NCI-H2171 (cell line): ENCODE measurements around the gene GUCA1A.
"Not testable (repeated sequence)": the region's sequence is repeated elsewhere in the genome, so short reads cannot be mapped to it uniquely, and the experiment has no call there.

Experiments
- DNase-seq: peaks from one replicate; lab custom pipeline; 2025; lab: John Stamatoyannopoulos, UW

Gene GUCA1A

GRCh38 chr6:42177514-42178364 is 4.6 kb downstream of the GUCA1A start:
- DNase-seq, result no peak

GRCh38 chr6:42179261-42179944 is 6.2 kb downstream of the GUCA1A start:
- no peak for DNase-seq

DNA sequence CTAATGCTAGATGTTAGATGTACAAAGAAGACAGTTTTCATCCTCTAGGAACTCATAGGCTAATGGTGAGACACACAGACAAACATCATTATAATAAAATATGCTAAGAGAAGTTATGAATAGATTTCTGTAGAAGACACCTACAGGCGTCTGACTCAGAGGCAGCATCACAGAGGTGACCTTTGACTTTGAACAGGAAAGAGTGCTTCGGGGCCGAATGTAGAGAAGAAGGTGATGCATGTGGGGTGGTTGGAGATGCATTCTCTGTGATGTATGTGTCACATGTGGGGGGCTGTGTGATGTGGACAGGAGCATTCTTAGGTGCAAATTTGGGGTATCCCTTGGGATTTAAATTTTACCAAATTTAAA is 6.8 kb downstream of the GUCA1A start:
- no peak for DNase-seq

DNA sequence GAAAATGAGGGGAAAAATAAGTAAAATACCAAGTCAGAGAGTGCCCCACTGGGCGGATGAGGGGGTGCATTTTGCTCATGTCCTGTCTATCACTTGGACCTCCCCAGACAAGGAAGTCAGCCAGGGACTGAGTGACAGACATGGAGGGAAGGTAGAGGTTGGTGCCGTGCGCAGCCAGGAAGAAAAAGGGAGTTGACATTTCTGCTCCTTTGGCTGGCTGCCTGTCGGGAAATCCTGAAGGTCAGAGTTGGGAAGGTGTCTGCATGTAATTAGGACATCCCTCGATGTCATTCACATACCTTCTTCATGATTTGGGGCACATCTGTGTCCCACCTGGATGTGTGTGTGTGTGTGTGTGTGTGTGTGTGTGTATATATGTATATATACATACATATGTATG is 8.9 kb downstream of the GUCA1A start:
- no peak for DNase-seq

DNA sequence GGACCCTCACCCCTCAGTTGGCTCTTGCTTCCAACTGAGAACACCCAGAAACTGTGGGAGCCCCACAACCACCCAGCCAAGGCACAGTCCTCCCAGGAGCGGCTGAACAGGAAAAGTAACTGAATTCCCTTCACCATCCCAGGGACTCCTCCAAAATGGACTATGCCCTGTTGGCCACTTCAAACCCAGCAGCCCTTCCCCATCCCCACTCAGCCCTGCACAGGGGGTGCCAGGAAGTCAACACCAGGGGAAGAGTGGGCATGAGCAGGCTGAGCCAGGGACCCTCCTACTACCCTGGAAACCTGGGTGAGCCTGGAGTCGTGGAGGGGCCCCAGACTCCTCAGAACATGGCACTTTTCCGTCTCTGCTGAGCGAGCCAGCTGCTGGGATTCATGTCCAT is 11.3 kb downstream of the GUCA1A start:
- DNase-seq, result no peak

DNA sequence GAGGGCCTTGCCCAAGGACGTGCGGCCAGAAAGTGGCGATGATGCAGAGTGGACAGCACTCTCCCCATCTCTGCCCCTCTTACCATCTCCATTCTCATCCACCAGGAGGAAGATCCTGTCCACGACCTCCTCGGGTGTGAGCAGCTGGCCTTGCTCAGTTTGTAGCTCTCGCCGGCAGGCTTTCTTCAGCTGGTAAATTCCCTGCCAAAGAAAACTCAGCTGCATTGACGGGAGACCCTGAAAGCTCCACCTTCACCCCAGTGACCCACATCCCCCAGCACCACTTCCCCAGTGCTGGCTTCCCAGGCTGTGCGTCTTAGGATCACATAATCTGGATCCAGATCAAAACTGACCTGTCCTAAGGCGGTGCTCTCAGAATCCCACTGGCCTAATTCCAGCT is 12.4 kb downstream of the GUCA1A start:
- no peak for DNase-seq

DNA sequence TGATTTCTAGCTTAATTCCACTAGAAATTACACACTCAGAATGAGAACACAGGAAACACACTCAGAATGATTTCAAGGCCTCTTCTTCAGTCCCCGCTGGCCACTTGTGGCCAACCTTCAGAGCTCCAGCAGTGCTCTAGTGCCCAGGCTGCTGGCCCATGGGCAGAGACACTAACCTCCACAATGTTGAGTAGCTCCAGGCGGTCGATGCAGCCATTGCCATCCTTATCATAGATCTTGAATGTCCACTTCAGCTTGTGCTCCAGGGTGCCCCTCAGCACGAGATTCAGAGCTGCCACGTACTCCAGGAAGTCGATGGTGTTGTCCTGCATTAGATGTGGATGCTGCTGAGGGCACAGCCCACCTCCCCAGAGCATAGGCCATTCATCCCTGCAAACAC is 15.2 kb downstream of the GUCA1A start:
- no peak for DNase-seq

- DNase-seq, result no peak
Measured at GRCh38 chr6:42190554-42191183, 17.5 kb downstream of the GUCA1A start.

DNA sequence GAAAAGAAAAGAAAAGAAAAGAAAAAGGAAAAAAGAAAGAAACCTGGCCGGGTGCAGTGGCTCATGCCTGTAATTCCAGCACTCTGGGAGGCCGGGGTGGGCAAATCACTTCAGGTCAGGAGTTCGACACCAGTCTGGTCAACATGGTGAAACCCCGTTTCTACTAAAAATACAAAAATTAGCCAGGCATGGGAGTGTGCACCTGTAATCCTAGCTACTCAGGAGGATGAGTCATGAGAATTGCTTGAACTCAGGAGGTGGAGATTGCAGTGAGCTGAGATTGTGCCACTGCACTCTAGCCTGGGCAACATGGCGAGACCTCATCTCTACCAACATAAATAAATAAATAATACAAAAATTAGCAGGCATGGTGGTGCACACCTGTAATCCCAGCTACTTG is 19.2 kb downstream of the GUCA1A start:
- DNase-seq, result not testable (repeated sequence)

- DNase-seq, result no peak
Measured at GRCh38 chr6:42193491-42193894, 20.3 kb downstream of the GUCA1A start.

DNA sequence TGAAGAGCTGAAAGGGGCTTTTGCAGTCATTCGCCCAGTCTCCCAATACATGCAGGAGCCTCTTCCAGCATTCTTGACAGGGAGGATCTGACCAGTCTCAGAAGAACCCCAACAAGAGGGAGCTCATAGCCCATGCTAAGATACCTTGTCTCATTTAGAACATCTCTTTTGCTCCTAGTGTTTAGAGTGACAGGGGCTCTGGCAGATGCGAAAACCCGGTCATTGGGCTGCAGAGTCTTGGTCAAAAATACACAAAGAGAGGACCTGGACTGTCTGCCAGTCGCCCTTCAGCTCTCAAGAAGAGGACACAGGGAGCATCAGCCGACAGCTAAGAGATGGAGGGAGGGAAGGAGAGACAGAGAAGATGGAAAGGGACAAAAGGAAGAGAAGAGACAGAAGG is 20.9 kb downstream of the GUCA1A start:
- DNase-seq, result no peak

DNA sequence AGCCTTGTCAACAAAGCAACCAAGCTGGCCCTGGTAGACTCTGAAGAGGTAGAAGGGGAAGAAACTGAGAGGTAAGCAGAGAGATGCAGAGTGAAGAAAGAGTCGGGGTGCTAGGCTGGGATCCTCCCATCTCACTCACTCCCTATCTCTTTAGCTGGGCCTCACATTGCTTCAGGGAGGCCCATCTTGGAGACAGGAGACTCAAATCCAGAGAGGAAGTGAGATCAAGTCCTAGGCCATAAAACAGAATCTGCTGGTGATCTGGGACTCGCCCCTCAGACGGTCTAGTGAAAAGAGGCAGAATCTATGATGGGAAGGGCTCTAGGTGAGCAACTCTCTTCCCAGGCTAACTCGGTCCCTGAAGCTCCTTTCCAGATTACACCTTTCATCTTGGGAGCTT is 22.3 kb downstream of the GUCA1A start:
- DNase-seq, result no peak

- DNase-seq, result peak; percentile 36
Measured at GRCh38 chr6:42197555-42198362, 24.6 kb downstream of the GUCA1A start.

- no peak for DNase-seq
Measured at GRCh38 chr6:42199106-42199981, 26.2 kb downstream of the GUCA1A start.

- DNase-seq, result no peak
Measured at GRCh38 chr6:42200035-42200434, 26.9 kb downstream of the GUCA1A start.

- no peak for DNase-seq
Measured at GRCh38 chr6:42201382-42201781, 28.2 kb downstream of the GUCA1A start.

- not testable (repeated sequence) for DNase-seq
Measured at GRCh38 chr6:42202131-42202915, 29.2 kb downstream of the GUCA1A start.

DNA sequence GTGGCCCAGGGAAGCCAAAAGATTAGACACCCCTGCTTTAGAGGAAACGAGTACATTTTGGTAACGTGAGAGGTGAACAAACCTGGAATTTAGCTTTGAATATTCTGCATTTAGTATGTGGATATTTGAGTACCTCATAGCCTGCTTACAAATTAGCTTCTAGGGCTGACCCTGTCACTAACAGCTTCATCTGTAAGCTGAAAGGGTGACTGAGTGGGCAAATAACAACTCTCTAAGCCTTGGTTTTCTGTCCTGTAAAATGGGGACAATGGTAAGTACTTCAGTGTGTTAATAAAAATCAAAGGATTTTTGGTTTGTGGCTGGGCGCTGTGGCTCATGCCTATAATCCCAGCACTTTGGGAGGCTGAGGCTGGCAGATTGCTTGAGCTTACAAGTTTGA is 30.0 kb downstream of the GUCA1A start:
- DNase-seq, result no peak

- DNase-seq, result no peak
Measured at GRCh38 chr6:42204768-42205282, 31.7 kb downstream of the GUCA1A start.

DNA sequence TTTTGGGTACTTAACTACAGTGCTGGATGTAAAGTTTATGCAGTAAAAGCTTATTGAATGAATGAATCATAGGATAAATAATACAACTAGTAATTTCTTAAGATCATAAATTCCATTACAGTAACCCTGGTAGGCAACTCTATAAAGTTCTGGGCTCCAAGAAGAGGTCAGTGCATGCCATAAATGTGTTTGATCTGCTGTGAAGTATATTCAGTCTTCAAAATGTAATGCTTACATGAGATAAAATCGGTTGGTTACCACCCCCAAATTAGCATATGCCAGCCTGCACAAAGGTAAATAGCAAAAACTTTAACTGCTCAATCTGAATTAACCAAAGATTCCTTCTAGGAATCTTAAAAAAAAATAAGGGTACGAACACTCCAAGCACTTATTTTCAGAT is 34.4 kb downstream of the GUCA1A start:
- not testable (repeated sequence) for DNase-seq
